Dendritic cell treated with granulocyte-macrophage colony-stimulating factor and Interleukin-4, amounts not matched to agents 40 ng/mL and 50 ng/mL, for 4 days (primary cell): ENCODE results near the gene SOWAHD.

Experiments
- H3K27ac Mint-ChIP-seq: one replicate; pipeline ENCODE4 v1.8.0; 2022; ENCODE audit warnings: mild to moderate bottlenecking, mixed read lengths
- H3K27me3 Mint-ChIP-seq: one replicate; pipeline ENCODE4 v1.8.0; 2022; ENCODE audit warnings: mild to moderate bottlenecking, mixed read lengths
- H3K36me3 Mint-ChIP-seq: one replicate; pipeline ENCODE4 v1.8.0; 2022; ENCODE audit warnings: low read depth, mixed read lengths
- H3K4me1 Mint-ChIP-seq: one replicate; pipeline ENCODE4 v1.8.0; 2022; ENCODE audit warnings: low read depth, mixed read lengths
- H3K4me3 Mint-ChIP-seq: one replicate; pipeline ENCODE4 v1.8.0; 2022; ENCODE audit warnings: mild to moderate bottlenecking, moderate library complexity, mixed read lengths
- H3K9me3 Mint-ChIP-seq: one replicate; pipeline ENCODE4 v1.8.0; 2022; ENCODE audit warnings: mixed read lengths
- intact Hi-C: fragments of 100-400 bp; cut with micrococcal nuclease; formaldehyde crosslinking; loops from one replicate; pipeline ENCODE4 v1.15.0; 2022

The SOWAHD gene

GRCh38 chrX:119757979-119758730 lies at the start of gene SOWAHD:
TSS of gene SOWAHD (plus strand) at chrX:119758588. CDS start at chrX:119758668, 80 bp downstream.
- Mint-ChIP-seq H3K27me3 (no peaks in the 10 kb centered on the region), H3K27ac (peak within 1 kb of the TSS; percentile 91), H3K4me1 (peaks cover 49% of the 10 kb centered on the region), H3K4me3 (peak within 1 kb of the TSS; percentile 90), H3K9me3 (no peaks in the 10 kb centered on the region), H3K36me3 (peaks cover 6% of the 10 kb centered on the region)
- intact Hi-C loops = loop anchor here (5.0 kb wide), 1 partner anchor 34 kb away; the partner anchor contains the start of gene RPL39

GRCh38 chrX:119708936-119709335 lies 49.5 kb upstream of the SOWAHD start:
- Mint-ChIP-seq H3K9me3 (no peaks in the 10 kb centered on the region), H3K27me3 (peaks cover 1% of the 10 kb centered on the region), H3K4me3 (no peak overlapping the region), H3K4me1 (peaks cover 5% of the 10 kb centered on the region), H3K36me3 (no peaks in the 10 kb centered on the region), H3K27ac (no peak overlapping the region)
- intact Hi-C loops = no loop called here

- no peaks in the 10 kb centered on the region for H3K36me3 Mint-ChIP-seq
- no peak overlapping the region for H3K27ac Mint-ChIP-seq
- no peak overlapping the region for H3K4me3 Mint-ChIP-seq
- H3K27me3 Mint-ChIP-seq = peaks cover 1% of the 10 kb centered on the region
- no peaks in the 10 kb centered on the region for H3K9me3 Mint-ChIP-seq
- intact Hi-C loops = no loop called here
- peaks cover 5% of the 10 kb centered on the region for H3K4me1 Mint-ChIP-seq
Observed at GRCh38 chrX:119709630-119710029, 48.8 kb upstream of the SOWAHD start.

GRCh38 chrX:119721487-119721886 lies 36.9 kb upstream of the SOWAHD start:
- H3K4me1 Mint-ChIP-seq = no peaks in the 10 kb centered on the region
- H3K4me3 Mint-ChIP-seq = no peak overlapping the region
- intact Hi-C loops = loop anchor here (10.0 kb wide), 1 partner anchor 107 kb away; no protein-coding TSS in a partner anchor
- H3K27ac Mint-ChIP-seq = no peak overlapping the region
- no peaks in the 10 kb centered on the region for H3K9me3 Mint-ChIP-seq
- H3K27me3 Mint-ChIP-seq = no peaks in the 10 kb centered on the region
- H3K36me3 Mint-ChIP-seq = no peaks in the 10 kb centered on the region

- Mint-ChIP-seq H3K4me3 (no peak overlapping the region), H3K36me3 (no peaks in the 10 kb centered on the region), H3K4me1 (no peaks in the 10 kb centered on the region), H3K27ac (no peak overlapping the region), H3K9me3 (no peaks in the 10 kb centered on the region), H3K27me3 (no peaks in the 10 kb centered on the region)
- intact Hi-C loops = loop anchor here (10.0 kb wide), 1 partner anchor 107 kb away; no protein-coding TSS in a partner anchor
Observed at GRCh38 chrX:119721926-119722325, 36.5 kb upstream of the SOWAHD start.

- Mint-ChIP-seq H3K4me3 (no peak overlapping the region), H3K27ac (no peak overlapping the region), H3K4me1 (no peaks in the 10 kb centered on the region), H3K36me3 (no peaks in the 10 kb centered on the region), H3K9me3 (no peaks in the 10 kb centered on the region), H3K27me3 (no peaks in the 10 kb centered on the region)
- intact Hi-C loops = loop anchor here (10.0 kb wide), 1 partner anchor 112 kb away; no protein-coding TSS in a partner anchor
Observed at GRCh38 chrX:119726900-119727555, 31.4 kb upstream of the SOWAHD start.

- Mint-ChIP-seq H3K27ac (no peak overlapping the region), H3K4me3 (no peak overlapping the region), H3K27me3 (no peaks in the 10 kb centered on the region), H3K4me1 (no peaks in the 10 kb centered on the region), H3K9me3 (no peaks in the 10 kb centered on the region), H3K36me3 (no peaks in the 10 kb centered on the region)
- intact Hi-C loops = loop anchor here (10.0 kb wide), 1 partner anchor 114 kb away; no protein-coding TSS in a partner anchor
Observed at GRCh38 chrX:119728487-119728886, 29.9 kb upstream of the SOWAHD start.

GRCh38 chrX:119729408-119730201 lies 28.8 kb upstream of the SOWAHD start:
- no peaks in the 10 kb centered on the region for H3K27me3 Mint-ChIP-seq
- H3K9me3 Mint-ChIP-seq = no peaks in the 10 kb centered on the region
- no peaks in the 10 kb centered on the region for H3K36me3 Mint-ChIP-seq
- no peak overlapping the region for H3K4me3 Mint-ChIP-seq
- H3K4me1 Mint-ChIP-seq = peaks cover 2% of the 10 kb centered on the region
- intact Hi-C loops = loop anchor here (10.0 kb wide), 2 partner anchors 115 to 215 kb away; no protein-coding TSS in a partner anchor
- H3K27ac Mint-ChIP-seq = no peak overlapping the region

GRCh38 chrX:119734897-119735339 lies 23.5 kb upstream of the SOWAHD start:
- Mint-ChIP-seq H3K9me3 (no peaks in the 10 kb centered on the region), H3K27me3 (peaks cover 3% of the 10 kb centered on the region), H3K36me3 (no peaks in the 10 kb centered on the region), H3K4me3 (peak overlapping the region; percentile 68), H3K4me1 (peaks cover 13% of the 10 kb centered on the region), H3K27ac (peak overlapping the region; percentile 83)
- intact Hi-C loops = loop anchor here (10.0 kb wide), 1 partner anchor 220 kb away; no protein-coding TSS in a partner anchor

- H3K27ac Mint-ChIP-seq = peak overlapping the region; percentile 83
- H3K36me3 Mint-ChIP-seq = no peaks in the 10 kb centered on the region
- no peak overlapping the region for H3K4me3 Mint-ChIP-seq
- intact Hi-C loops = loop anchor here (10.0 kb wide), 1 partner anchor 221 kb away; no protein-coding TSS in a partner anchor
- peaks cover 13% of the 10 kb centered on the region for H3K4me1 Mint-ChIP-seq
- H3K27me3 Mint-ChIP-seq = peaks cover 3% of the 10 kb centered on the region
- H3K9me3 Mint-ChIP-seq = no peaks in the 10 kb centered on the region
Observed at GRCh38 chrX:119735467-119735866, 22.9 kb upstream of the SOWAHD start.

- no peaks in the 10 kb centered on the region for H3K36me3 Mint-ChIP-seq
- no peaks in the 10 kb centered on the region for H3K9me3 Mint-ChIP-seq
- H3K4me1 Mint-ChIP-seq = peaks cover 13% of the 10 kb centered on the region
- H3K4me3 Mint-ChIP-seq = no peak overlapping the region
- H3K27me3 Mint-ChIP-seq = peaks cover 3% of the 10 kb centered on the region
- intact Hi-C loops = loop anchor here (10.0 kb wide), 1 partner anchor 221 kb away; no protein-coding TSS in a partner anchor
- H3K27ac Mint-ChIP-seq = no peak overlapping the region
Observed at GRCh38 chrX:119736206-119736764, 22.1 kb upstream of the SOWAHD start.

- intact Hi-C loops = loop anchor here (10.0 kb wide), 1 partner anchor 224 kb away; no protein-coding TSS in a partner anchor
- peaks cover 13% of the 10 kb centered on the region for H3K4me1 Mint-ChIP-seq
- H3K9me3 Mint-ChIP-seq = no peaks in the 10 kb centered on the region
- no peak overlapping the region for H3K27ac Mint-ChIP-seq
- peaks cover 3% of the 10 kb centered on the region for H3K27me3 Mint-ChIP-seq
- H3K36me3 Mint-ChIP-seq = no peaks in the 10 kb centered on the region
- H3K4me3 Mint-ChIP-seq = no peak overlapping the region
Observed at GRCh38 chrX:119738742-119739141, 19.6 kb upstream of the SOWAHD start.

- H3K4me1 Mint-ChIP-seq = no peaks in the 10 kb centered on the region
- no peaks in the 10 kb centered on the region for H3K9me3 Mint-ChIP-seq
- no peak overlapping the region for H3K4me3 Mint-ChIP-seq
- H3K27me3 Mint-ChIP-seq = no peaks in the 10 kb centered on the region
- no peaks in the 10 kb centered on the region for H3K36me3 Mint-ChIP-seq
- intact Hi-C loops = no loop called here
- no peak overlapping the region for H3K27ac Mint-ChIP-seq
Observed at GRCh38 chrX:119745283-119745848, 13.0 kb upstream of the SOWAHD start.
